Liver (tissue), 3 donors: Measurements from ENCODE around the gene SLC25A21.

Source experiments
- GABPA ChIP-seq, 2 donors: IDR thresholded peaks in 1 of 2; conservative IDR thresholded peaks in 1 of 2; 2 replicates each; pipeline ENCODE4 v1.6.1; 2016; ENCODE audit warnings: antibody characterized with exemption in 2 of 2, mild to moderate bottlenecking in 1 of 2, moderate library complexity in 1 of 2
- HNF4A ChIP-seq, 2 donors: conservative IDR thresholded peaks; 2 replicates each; pipeline ENCODE4 v1.6.1; 2016; ENCODE audit warnings: antibody characterized with exemption in 2 of 2, mild to moderate bottlenecking in 2 of 2
- JUND ChIP-seq, 2 donors: IDR thresholded peaks; 2 replicates each; pipeline ENCODE4 v1.6.1; 2016; ENCODE audit warnings: antibody characterized with exemption in 2 of 2
- RAD21 ChIP-seq, 2 donors: IDR thresholded peaks; 2 replicates each; pipeline ENCODE4 v1.6.1; 2016; ENCODE audit warnings: antibody characterized with exemption in 2 of 2, mild to moderate bottlenecking in 2 of 2
- SP1 ChIP-seq: IDR thresholded peaks from 2 replicates; pipeline ENCODE4 v1.6.1; 2018; ENCODE audit warnings: antibody characterized with exemption, mild to moderate bottlenecking
- TF ChIP-seq, protein P1 (sequence below): fragments of 150-350 bp; IDR thresholded peaks from 2 replicates; pipeline ENCODE4 v1.5.1; 2017; ENCODE audit warnings: improper control_type of control experiment, low read depth, low read length; ENCODE audit not compliant: missing input control
- TF ChIP-seq, protein P2 (sequence below): IDR thresholded peaks from 2 replicates; pipeline ENCODE4 v1.6.1; 2016; ENCODE audit warnings: antibody characterized with exemption, mild to moderate bottlenecking
- TF ChIP-seq, protein P3 (sequence below): IDR thresholded peaks from 2 replicates; pipeline ENCODE4 v1.6.1; 2016; ENCODE audit warnings: antibody characterized with exemption
- TF ChIP-seq, protein P4 (sequence below): IDR thresholded peaks from 2 replicates; pipeline ENCODE4 v1.6.1; 2016; ENCODE audit warnings: antibody characterized with exemption
- TF ChIP-seq, protein P5 (sequence below): IDR thresholded peaks from 2 replicates; pipeline ENCODE4 v1.6.1; 2016; ENCODE audit warnings: antibody characterized with exemption
- donor health status: healthy.
- donor health status: healthy.

DNA sequence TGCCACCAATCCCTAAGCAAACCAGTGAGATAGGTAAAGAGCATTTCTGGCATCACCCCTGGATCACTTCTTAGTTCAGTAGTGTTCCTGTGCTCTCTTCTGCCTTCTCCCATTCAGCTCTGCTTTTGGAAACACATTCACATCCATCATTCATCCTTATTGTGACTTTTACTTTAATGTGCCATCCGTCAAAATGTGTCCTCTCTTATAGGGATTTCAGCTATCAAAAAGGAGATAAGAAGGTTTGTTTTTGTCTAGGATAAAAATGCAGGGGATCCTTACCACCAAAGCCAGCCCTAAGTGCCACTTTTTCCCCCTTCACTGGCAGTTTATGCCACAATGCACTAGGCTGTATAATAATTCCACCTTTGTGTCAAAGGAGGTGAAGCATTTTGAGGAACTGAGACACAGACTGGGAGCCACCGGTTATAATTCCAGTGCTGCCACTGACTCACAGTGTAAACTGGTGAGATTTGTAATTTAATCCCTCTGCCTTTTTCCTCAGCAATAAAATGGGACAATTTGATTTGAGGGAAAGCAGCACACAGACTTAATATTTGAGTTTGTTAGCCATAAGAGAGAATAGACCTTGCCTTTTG is 352.2 kb downstream of the SLC25A21 start:
- TF ChIP-seq, protein P1, sequence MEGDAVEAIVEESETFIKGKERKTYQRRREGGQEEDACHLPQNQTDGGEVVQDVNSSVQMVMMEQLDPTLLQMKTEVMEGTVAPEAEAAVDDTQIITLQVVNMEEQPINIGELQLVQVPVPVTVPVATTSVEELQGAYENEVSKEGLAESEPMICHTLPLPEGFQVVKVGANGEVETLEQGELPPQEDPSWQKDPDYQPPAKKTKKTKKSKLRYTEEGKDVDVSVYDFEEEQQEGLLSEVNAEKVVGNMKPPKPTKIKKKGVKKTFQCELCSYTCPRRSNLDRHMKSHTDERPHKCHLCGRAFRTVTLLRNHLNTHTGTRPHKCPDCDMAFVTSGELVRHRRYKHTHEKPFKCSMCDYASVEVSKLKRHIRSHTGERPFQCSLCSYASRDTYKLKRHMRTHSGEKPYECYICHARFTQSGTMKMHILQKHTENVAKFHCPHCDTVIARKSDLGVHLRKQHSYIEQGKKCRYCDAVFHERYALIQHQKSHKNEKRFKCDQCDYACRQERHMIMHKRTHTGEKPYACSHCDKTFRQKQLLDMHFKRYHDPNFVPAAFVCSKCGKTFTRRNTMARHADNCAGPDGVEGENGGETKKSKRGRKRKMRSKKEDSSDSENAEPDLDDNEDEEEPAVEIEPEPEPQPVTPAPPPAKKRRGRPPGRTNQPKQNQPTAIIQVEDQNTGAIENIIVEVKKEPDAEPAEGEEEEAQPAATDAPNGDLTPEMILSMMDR, result no peak
- TF ChIP-seq, protein P2, sequence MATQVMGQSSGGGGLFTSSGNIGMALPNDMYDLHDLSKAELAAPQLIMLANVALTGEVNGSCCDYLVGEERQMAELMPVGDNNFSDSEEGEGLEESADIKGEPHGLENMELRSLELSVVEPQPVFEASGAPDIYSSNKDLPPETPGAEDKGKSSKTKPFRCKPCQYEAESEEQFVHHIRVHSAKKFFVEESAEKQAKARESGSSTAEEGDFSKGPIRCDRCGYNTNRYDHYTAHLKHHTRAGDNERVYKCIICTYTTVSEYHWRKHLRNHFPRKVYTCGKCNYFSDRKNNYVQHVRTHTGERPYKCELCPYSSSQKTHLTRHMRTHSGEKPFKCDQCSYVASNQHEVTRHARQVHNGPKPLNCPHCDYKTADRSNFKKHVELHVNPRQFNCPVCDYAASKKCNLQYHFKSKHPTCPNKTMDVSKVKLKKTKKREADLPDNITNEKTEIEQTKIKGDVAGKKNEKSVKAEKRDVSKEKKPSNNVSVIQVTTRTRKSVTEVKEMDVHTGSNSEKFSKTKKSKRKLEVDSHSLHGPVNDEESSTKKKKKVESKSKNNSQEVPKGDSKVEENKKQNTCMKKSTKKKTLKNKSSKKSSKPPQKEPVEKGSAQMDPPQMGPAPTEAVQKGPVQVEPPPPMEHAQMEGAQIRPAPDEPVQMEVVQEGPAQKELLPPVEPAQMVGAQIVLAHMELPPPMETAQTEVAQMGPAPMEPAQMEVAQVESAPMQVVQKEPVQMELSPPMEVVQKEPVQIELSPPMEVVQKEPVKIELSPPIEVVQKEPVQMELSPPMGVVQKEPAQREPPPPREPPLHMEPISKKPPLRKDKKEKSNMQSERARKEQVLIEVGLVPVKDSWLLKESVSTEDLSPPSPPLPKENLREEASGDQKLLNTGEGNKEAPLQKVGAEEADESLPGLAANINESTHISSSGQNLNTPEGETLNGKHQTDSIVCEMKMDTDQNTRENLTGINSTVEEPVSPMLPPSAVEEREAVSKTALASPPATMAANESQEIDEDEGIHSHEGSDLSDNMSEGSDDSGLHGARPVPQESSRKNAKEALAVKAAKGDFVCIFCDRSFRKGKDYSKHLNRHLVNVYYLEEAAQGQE, result no peak
- TF ChIP-seq, protein P3, sequence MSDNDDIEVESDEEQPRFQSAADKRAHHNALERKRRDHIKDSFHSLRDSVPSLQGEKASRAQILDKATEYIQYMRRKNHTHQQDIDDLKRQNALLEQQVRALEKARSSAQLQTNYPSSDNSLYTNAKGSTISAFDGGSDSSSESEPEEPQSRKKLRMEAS, result no peak
- TF ChIP-seq, protein P4, sequence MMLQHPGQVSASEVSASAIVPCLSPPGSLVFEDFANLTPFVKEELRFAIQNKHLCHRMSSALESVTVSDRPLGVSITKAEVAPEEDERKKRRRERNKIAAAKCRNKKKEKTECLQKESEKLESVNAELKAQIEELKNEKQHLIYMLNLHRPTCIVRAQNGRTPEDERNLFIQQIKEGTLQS, result no peak
- no peak for TF ChIP-seq HNF4A (conservative IDR thresholded peaks at IDR 0.05)
- TF ChIP-seq, protein P5, sequence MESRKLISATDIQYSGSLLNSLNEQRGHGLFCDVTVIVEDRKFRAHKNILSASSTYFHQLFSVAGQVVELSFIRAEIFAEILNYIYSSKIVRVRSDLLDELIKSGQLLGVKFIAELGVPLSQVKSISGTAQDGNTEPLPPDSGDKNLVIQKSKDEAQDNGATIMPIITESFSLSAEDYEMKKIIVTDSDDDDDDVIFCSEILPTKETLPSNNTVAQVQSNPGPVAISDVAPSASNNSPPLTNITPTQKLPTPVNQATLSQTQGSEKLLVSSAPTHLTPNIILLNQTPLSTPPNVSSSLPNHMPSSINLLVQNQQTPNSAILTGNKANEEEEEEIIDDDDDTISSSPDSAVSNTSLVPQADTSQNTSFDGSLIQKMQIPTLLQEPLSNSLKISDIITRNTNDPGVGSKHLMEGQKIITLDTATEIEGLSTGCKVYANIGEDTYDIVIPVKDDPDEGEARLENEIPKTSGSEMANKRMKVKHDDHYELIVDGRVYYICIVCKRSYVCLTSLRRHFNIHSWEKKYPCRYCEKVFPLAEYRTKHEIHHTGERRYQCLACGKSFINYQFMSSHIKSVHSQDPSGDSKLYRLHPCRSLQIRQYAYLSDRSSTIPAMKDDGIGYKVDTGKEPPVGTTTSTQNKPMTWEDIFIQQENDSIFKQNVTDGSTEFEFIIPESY, result no peak
- no peak for TF ChIP-seq GABPA (IDR thresholded peaks at IDR 0.05 in 1 of 2, conservative IDR thresholded peaks at IDR 0.05 in 1 of 2)
- TF ChIP-seq RAD21 (IDR thresholded peaks at IDR 0.05), result no peak
- no peak for TF ChIP-seq SP1
- TF ChIP-seq JUND (IDR thresholded peaks at IDR 0.05), result no peak
